Naive B cell (primary cell): ENCODE results near the gene HDHD5. TPM values are rescaled to one million over a fixed set of nuclear protein-coding genes. Genes with fewer than 3 reads are reported as not detected.
A peak's percentile ranks its signal among the peaks of the same experiment; 100 is the strongest.

Source experiments
- ATAC-seq, 2 donors: fragments of 150-1000 bp; cut with Tn5 transposase; 2 replicates each; pipeline ENCODE4 v1.10.0; 2021; ENCODE audit warnings: low read depth in 2 of 2, mild to moderate bottlenecking in 2 of 2, moderate library complexity in 2 of 2
- DNase-seq: peaks from one replicate; pipeline ENCODE4 v3.0.0; 2022
- H3K27ac Mint-ChIP-seq, 6 donors: one replicate each; pipeline ENCODE4 v1.8.0; 2020 to 2022; ENCODE audit warnings: mild to moderate bottlenecking in 6 of 6, mixed read lengths in 6 of 6, moderate library complexity in 5 of 6, inconsistent platforms in 2 of 6
- H3K27me3 Mint-ChIP-seq, 3 donors: one replicate each; pipeline ENCODE4 v1.8.0; 2021 to 2022; ENCODE audit warnings: mixed read lengths in 3 of 3, mild to moderate bottlenecking in 1 of 3
- H3K36me3 Mint-ChIP-seq, 2 donors: one replicate each; pipeline ENCODE4 v1.8.0; 2020 to 2022; ENCODE audit warnings: mixed read lengths in 2 of 2, inconsistent platforms in 1 of 2, mild to moderate bottlenecking in 1 of 2
- H3K4me1 Mint-ChIP-seq, 3 donors: one replicate each; pipeline ENCODE4 v1.8.0; 2020 to 2022; ENCODE audit warnings: mixed read lengths in 3 of 3, inconsistent platforms in 1 of 3, mild to moderate bottlenecking in 1 of 3, moderate library complexity in 1 of 3
- H3K4me3 Mint-ChIP-seq, 8 donors: one replicate each; pipeline ENCODE4 v1.8.0; 2020 to 2022; ENCODE audit warnings: mild to moderate bottlenecking in 8 of 8, mixed read lengths in 8 of 8, moderate library complexity in 8 of 8, inconsistent platforms in 2 of 8
- H3K9me3 Mint-ChIP-seq, 7 donors: one replicate each; pipeline ENCODE4 v1.8.0; 2020 to 2022; ENCODE audit warnings: mixed read lengths in 7 of 7, mild to moderate bottlenecking in 5 of 7, inconsistent platforms in 2 of 7, moderate library complexity in 1 of 7
- polyA plus RNA-seq, 6 donors: library from polyadenylated mRNA; unstranded; fragments of 300-500 nt; fragmentation: Illumina TruSeq; gene quantifications; one replicate each; pipeline ENCODE4 v1.2.3, GENCODE V29; 2021; ENCODE audit warnings: low read depth in 6 of 6

Gene HDHD5
- polyA plus RNA-seq, 6 donors from 2014 or later = 32.4 to 60.6 (median 46.6) TPM

DNA sequence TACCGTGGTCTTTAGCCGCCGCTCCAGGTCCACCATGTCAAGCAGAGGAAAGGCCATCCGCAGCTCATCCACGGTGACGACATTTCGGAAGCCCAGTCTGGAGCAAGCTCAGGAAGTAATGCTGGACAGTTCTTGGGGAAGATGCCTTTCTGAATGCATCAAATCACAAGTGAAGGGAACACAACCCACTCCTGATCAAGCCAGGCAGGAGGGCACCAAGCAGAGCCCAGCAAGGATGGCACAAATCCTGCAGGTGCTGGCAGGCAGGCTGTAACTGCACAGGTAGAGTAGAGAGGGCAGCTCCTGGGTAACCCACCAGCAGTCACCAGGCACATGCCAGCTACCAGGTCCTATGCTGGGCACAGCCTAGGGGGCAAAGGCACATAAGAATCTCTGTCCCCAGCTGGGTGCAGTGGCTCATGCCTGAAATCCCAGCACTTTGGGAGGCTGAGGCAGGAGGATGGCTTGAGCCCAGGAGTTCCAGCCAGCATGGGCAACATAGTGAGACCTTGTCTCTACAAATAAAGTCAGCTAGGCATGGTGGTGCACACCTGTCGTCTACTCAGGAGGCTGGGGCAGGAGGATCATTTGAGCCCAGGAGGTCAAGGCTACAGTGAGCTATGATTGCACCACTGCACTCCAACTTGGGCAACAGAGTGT, 13.9 kb downstream of the HDHD5 start:
- H3K4me3 Mint-ChIP-seq = no peak overlapping the region
- peaks cover 0 to 13% (median 0%) of the 10 kb centered on the region in 3 donors for H3K4me1 Mint-ChIP-seq
- no peak for DNase-seq
- no peaks in the 10 kb centered on the region for H3K9me3 Mint-ChIP-seq
- H3K36me3 Mint-ChIP-seq = peaks cover 9 to 16% of the 10 kb centered on the region in 2 donors
- ATAC-seq = no peak
- H3K27me3 Mint-ChIP-seq = no peaks in the 10 kb centered on the region
- no peak overlapping the region for H3K27ac Mint-ChIP-seq

DNA sequence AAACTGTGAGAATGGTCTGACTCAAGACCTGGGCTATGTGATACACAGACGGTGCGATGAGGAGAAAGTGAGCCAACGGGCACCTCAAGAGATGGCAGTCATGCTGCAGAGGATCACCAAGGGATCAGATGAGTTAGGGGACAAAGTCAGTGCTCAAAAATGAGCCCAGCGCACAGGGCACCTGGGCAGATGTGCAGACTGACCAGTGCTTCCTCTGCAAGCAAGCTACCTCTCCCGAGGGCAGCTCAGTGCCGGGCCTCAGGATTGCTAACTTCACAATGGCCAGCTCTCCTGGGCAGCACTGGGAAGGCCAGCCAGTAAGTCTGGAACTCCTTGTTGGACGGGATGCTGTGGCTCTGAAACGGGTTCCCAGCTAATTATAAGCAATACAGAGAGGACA, 15.3 kb downstream of the HDHD5 start:
- Mint-ChIP-seq H3K27ac (peak overlapping the region in 1 of 6 donors; percentile 19), H3K27me3 (no peaks in the 10 kb centered on the region), H3K4me3 (no peak overlapping the region), H3K4me1 (peaks cover 0 to 13% (median 0%) of the 10 kb centered on the region in 3 donors), H3K9me3 (no peaks in the 10 kb centered on the region), H3K36me3 (peaks cover 9 to 16% of the 10 kb centered on the region in 2 donors)
- DNase-seq (no peak), ATAC-seq (no peak)

DNA sequence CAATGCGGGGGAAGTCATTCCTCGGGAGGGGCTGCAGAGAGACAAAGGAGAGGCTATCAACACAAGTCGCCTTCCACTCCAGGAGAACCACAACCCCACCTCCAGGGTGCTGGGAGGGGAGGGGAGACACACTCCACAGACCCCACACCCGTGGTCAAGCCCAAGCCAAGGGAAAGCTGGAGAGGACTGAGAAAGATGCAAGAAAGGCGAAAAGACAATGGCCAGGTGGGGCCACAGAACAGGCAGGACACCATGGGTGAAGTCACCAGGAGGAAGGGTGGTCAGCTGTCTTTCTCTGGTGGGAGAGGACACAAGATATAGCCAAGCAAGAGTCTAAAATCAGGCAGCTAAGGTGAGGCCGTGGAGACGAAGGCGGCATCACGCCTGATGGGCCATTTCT, 16.0 kb downstream of the HDHD5 start:
- H3K4me3 Mint-ChIP-seq = no peak overlapping the region
- H3K9me3 Mint-ChIP-seq = no peaks in the 10 kb centered on the region
- H3K27ac Mint-ChIP-seq = no peak overlapping the region
- ATAC-seq = no peak
- H3K4me1 Mint-ChIP-seq = peaks cover 0 to 13% (median 0%) of the 10 kb centered on the region in 3 donors
- H3K36me3 Mint-ChIP-seq = peaks cover 9 to 22% of the 10 kb centered on the region in 2 donors
- no peaks in the 10 kb centered on the region for H3K27me3 Mint-ChIP-seq
- no peak for DNase-seq

DNA sequence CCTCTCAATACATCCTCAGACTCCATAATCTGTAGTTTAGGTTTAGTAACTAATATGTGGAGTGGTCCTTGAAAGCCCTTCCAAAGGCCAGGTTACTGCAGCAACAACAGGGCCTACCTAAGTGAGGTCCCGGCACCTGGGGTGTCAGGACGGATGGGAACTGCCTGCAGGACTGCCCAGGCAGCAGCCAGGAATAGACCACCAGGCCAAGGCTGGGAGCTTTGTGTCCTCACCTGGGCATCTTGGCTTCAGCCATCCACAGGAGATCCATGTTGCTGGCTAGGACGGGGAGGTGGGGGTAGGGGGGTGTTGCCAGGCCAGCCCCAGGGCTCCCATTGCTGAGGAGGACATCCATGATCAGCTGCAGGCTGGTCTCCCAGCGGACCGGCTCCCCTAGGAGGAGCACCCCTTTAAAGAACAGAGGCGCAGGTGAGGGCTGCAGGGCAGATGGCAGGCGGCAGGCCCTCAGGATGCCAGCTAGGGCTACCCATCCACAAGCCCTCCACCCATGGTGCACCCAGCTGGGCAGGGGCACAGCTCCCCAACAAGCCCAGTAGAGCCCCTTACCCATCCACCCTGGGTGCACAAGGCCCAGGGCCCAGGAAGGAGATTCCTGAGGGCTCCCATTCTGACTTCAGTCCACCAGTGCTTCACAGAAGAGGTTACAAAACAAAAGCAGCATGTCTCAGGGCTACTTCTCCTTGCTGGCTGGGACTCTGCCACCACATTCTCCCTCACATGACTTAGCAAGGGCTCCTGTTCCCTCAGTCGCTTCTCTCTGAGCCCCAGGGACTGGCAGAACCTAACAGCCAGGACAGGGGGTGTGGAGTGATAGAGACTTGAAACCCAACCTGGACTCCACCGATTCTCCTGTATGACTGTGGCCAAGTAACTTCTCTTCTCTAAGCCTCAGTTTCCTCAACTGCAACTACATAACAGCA, 18.0 kb downstream of the HDHD5 start:
- H3K36me3 Mint-ChIP-seq = peaks cover 11 to 18% of the 10 kb centered on the region in 2 donors
- ATAC-seq (no peak), DNase-seq (no peak)
- H3K4me1 Mint-ChIP-seq = peaks cover 0 to 7% (median 0%) of the 10 kb centered on the region in 3 donors
- no peak overlapping the region for H3K4me3 Mint-ChIP-seq
- no peak overlapping the region for H3K27ac Mint-ChIP-seq
- H3K27me3 Mint-ChIP-seq = no peaks in the 10 kb centered on the region
- H3K9me3 Mint-ChIP-seq = no peaks in the 10 kb centered on the region

DNA sequence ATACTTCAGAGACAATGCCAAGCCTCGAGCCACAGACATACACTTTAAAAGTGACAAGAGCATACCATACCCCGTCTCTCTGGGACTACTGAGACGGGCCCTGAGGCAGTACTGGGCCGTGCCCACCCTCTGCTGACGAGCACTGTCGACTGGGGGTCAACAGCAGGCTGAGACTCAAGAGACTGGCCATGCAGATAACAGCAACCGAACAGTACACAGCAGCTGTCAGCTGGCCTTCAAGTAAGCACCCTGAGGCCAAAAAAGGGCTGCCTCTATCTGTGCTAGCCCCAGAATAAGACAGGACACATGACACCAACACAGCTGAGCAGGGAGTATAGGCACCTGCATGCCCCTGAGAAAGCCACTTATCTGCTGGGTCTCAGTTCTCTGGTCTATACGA, 19.1 kb downstream of the HDHD5 start:
- Mint-ChIP-seq H3K4me1 (peaks cover 0 to 6% (median 0%) of the 10 kb centered on the region in 3 donors), H3K27ac (no peak overlapping the region)
- DNase-seq = no peak

DNA sequence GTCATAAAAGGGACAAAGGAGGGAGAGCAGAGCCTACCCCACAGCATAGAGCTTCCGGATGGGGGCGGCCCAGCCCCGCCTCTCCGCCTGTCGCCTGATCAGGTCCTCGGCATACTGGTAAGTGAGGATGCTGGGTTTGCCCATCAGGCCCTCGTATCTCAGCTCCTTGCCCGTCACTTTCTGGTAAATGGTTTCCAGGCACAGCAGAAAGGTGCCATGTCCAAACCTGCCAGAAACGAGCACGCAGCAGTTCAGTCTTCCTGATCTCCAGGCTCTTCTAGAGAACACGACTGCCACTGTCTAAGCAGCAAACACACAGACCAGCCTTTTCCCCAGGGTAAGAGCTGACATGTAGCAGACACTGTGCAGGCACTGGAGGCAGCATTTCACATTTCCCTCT, 20.6 kb downstream of the HDHD5 start:
- DNase-seq (no peak), ATAC-seq (no peak)
- Mint-ChIP-seq H3K4me3 (peak overlapping the region in 1 of 8 donors; percentile 56), H3K27me3 (no peaks in the 10 kb centered on the region), H3K9me3 (no peaks in the 10 kb centered on the region), H3K36me3 (peaks cover 11 to 17% of the 10 kb centered on the region in 2 donors), H3K27ac (peak overlapping the region in 1 of 6 donors; percentile 41), H3K4me1 (peaks cover 0 to 3% (median 0%) of the 10 kb centered on the region in 3 donors)

More for the DNA sequence above, 19.1 kb downstream of the HDHD5 start:
- no peak for ATAC-seq
- H3K27me3 Mint-ChIP-seq = no peaks in the 10 kb centered on the region
- H3K36me3 Mint-ChIP-seq = peaks cover 11 to 18% of the 10 kb centered on the region in 2 donors
- no peak overlapping the region for H3K4me3 Mint-ChIP-seq
- H3K9me3 Mint-ChIP-seq = no peaks in the 10 kb centered on the region

DNA sequence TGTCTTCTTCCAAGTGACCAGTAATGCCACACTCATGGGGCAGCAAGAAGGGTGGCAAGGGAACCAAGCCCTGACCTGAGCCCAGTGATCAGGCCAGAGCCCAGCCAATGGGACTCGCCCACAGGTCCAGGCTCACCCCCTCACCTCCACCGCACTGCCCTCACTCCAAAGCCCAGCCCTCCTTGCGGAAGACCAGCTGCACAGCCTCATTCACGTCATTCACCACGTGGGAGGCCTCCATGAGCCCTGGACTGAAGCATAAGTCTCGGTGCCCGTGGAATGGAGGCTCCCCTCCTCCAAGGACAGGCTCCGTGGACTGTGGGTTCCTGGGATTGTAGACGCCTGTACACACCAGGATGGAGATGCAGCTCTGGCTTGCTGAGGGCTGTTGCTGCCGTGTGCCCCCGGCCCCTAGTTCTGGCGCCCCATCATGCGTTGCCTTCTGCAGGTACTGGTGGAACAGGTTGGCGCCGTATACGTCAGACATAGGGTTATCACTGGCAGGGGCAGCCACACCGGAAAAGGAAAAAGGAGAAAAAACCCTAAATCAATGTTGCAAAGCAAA, 21.1 kb downstream of the HDHD5 start:
- ATAC-seq = no peak
- H3K4me3 Mint-ChIP-seq = no peak overlapping the region
- H3K4me1 Mint-ChIP-seq = peaks cover 0 to 3% (median 0%) of the 10 kb centered on the region in 3 donors
- H3K27me3 Mint-ChIP-seq = no peaks in the 10 kb centered on the region
- H3K36me3 Mint-ChIP-seq = peaks cover 8 to 11% of the 10 kb centered on the region in 2 donors
- no peak for DNase-seq
- H3K9me3 Mint-ChIP-seq = no peaks in the 10 kb centered on the region
- no peak overlapping the region for H3K27ac Mint-ChIP-seq

DNA sequence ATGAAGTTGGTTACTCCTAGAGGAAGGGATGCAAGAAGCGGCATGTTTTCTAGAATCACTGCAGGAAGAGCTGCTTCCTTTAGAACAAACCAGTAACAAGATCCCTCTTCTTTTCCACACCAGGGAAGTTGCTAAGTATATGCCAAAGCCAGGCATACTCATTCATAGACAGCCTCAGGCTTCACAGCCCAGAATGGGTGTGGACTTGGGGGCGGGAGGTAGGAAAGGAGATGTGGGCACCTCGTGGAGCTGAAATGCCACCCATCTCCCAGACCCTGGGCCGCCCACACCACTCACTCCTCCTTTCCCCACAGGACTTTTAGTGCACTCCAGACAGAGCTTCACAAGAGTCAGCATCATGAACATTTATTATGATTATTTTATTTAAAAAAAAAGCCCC, 21.9 kb downstream of the HDHD5 start:
- DNase-seq (no peak), ATAC-seq (no peak)
- Mint-ChIP-seq H3K27ac (no peak overlapping the region), H3K9me3 (no peaks in the 10 kb centered on the region), H3K36me3 (peaks cover 7 to 9% of the 10 kb centered on the region in 2 donors), H3K4me1 (peaks cover 0 to 3% (median 0%) of the 10 kb centered on the region in 3 donors), H3K27me3 (no peaks in the 10 kb centered on the region), H3K4me3 (no peak overlapping the region)

DNA sequence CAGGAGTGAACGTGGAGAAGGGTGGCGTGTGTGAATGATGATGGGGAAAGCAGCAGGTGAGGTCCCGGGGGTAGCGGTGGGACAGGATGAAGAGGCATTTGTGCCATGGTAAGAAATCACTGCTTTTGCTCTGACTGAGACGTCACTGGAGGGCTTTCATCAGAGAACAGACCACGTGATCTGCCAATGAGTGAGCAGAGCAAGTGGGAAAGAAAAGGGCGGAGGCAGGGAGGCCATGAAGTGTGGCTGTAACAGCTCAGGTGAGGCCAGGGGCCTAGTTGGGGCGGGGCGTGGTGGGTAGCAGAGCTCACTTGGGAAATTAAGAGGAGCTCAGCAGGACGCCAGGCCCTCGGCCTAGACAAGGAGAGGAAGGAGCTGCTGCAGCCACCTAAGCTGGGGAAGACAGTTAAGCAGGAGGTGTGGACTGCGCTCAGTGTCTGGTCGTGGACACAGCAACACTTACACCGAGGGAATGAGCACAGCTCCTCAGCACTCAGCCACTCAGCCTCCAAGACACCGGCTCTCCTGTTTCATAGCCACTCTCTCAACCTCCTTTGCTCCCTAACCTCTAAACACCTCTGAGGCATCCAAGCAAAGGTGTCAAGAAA, 23.8 kb downstream of the HDHD5 start:
- no peak for DNase-seq
- no peak overlapping the region for H3K4me3 Mint-ChIP-seq
- H3K27ac Mint-ChIP-seq = peak overlapping the region in 1 of 6 donors; percentile 37
- H3K9me3 Mint-ChIP-seq = no peaks in the 10 kb centered on the region
- peaks cover 0 to 3% (median 0%) of the 10 kb centered on the region in 3 donors for H3K4me1 Mint-ChIP-seq
- no peak for ATAC-seq
- H3K27me3 Mint-ChIP-seq = no peaks in the 10 kb centered on the region
- H3K36me3 Mint-ChIP-seq = peaks cover 7 to 9% of the 10 kb centered on the region in 2 donors

DNA sequence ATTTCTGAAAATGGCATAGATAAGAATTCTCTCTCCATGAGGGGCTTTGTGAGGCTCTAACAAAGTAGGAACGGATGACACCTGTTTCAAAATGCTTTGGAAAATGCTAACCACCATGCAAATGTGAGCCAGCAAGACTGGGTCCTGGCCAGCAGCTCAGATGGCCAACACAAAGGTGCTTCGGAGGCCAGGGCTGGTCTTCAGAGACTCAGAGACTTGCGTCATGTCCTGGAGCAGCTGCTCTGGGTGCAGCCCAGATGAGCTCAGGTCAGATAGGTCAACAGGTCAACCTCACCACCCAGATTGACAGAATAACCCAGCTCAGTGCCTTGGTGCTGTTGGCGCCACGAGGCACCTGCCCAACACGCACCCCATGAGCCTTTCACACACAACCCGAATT, 25.9 kb downstream of the HDHD5 start:
- no peak for DNase-seq
- peaks cover 0 to 6% (median 0%) of the 10 kb centered on the region in 3 donors for H3K27me3 Mint-ChIP-seq
- ATAC-seq = no peak
- peaks cover 0 to 3% (median 0%) of the 10 kb centered on the region in 3 donors for H3K4me1 Mint-ChIP-seq
- peak overlapping the region in 1 of 6 donors; percentile 56 for H3K27ac Mint-ChIP-seq
- H3K4me3 Mint-ChIP-seq = no peak overlapping the region
- H3K36me3 Mint-ChIP-seq = peaks cover 3 to 11% of the 10 kb centered on the region in 2 donors
- H3K9me3 Mint-ChIP-seq = no peaks in the 10 kb centered on the region

DNA sequence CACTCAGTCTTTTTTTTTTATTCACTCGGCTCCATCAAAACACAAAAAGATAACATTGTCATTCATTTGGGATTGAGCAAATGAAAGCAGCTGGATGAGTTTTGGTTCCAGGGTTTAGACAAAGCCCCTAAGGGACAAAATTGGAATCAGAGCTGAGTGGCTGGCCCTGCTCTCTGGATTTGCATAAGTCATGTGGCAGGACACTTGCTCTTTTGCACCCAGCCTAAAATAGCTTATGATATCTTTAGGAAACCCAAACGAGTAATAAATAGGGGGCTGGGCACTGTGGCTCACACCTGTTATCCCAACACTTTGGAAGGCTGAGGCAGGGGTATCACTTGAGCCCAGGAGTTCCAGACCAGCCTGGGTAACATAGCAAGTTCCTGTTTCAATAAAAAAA, 27.0 kb downstream of the HDHD5 start:
- H3K4me3 Mint-ChIP-seq = no peak overlapping the region
- ATAC-seq = no peak
- H3K9me3 Mint-ChIP-seq = no peaks in the 10 kb centered on the region
- H3K4me1 Mint-ChIP-seq = peaks cover 0 to 3% (median 0%) of the 10 kb centered on the region in 3 donors
- H3K36me3 Mint-ChIP-seq = peaks cover 0 to 5% of the 10 kb centered on the region in 2 donors
- no peak for DNase-seq
- H3K27me3 Mint-ChIP-seq = peaks cover 0 to 6% (median 0%) of the 10 kb centered on the region in 3 donors
- peak overlapping the region in 1 of 6 donors; percentile 22 for H3K27ac Mint-ChIP-seq

DNA sequence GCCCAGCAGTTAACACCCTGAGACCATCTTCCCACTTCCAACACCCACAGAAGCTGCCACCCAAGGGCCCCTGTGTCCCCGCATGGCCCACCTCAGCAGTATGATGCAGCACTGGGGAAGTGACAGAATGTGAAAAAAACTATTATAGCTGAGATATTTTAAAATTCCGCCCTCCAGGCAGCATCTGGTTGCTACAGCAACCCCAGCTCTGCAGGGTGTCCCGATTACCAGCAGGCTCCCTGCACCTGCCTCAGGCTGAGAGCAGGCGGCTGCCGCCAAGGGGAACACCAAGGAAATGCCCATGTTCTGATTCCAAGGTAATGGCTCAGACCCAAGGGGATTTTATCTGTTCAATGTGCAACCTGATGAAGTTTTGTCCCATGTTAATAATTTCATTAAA, 27.4 kb downstream of the HDHD5 start:
- no peak for DNase-seq
- Mint-ChIP-seq H3K4me1 (peaks cover 0 to 3% (median 0%) of the 10 kb centered on the region in 3 donors), H3K27ac (no peak overlapping the region), H3K27me3 (peaks cover 0 to 6% (median 0%) of the 10 kb centered on the region in 3 donors), H3K4me3 (no peak overlapping the region), H3K36me3 (peaks cover 0 to 4% of the 10 kb centered on the region in 2 donors), H3K9me3 (no peaks in the 10 kb centered on the region)
- ATAC-seq = no peak

DNA sequence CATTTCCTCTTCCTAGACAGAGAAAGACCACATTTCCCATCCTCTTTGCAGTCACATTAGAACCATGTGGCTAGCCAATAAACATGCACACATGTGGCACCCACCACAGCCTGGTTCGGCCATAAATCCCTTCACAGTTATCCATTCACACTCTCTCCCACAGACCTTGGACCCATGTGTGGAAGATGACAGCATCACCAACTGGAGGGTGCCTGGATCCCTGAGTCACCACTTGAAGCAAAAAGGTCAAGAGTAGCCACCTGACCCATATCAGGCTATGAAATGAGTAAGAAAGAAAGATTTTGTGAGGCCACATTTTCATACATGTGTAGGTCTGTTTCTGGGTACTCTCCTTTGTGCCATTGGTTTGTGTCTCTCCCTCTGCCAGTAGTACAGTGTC, 28.9 kb downstream of the HDHD5 start:
- Mint-ChIP-seq H3K4me1 (peaks cover 0 to 3% (median 0%) of the 10 kb centered on the region in 3 donors), H3K4me3 (no peak overlapping the region), H3K27me3 (peaks cover 0 to 6% (median 0%) of the 10 kb centered on the region in 3 donors), H3K9me3 (no peaks in the 10 kb centered on the region), H3K27ac (no peak overlapping the region), H3K36me3 (peaks cover 0 to 4% of the 10 kb centered on the region in 2 donors)
- DNase-seq = no peak
- ATAC-seq = no peak
